Lower leg skin (tissue), 3 donors: ENCODE results near the gene CCL13.

Experiments used
- POLR2A ChIP-seq, 2 donors: fragments of 450-650 bp; IDR thresholded peaks; one replicate each; pipeline ENCODE4 v1.6.1; 2016 to 2017; ENCODE audit warnings: antibody characterized with exemption in 2 of 2, mild to moderate bottlenecking in 1 of 2, moderate library complexity in 1 of 2
- TF ChIP-seq, protein P1 (sequence below), 3 donors: fragments of 450-650 bp; IDR thresholded peaks; one replicate each; pipeline ENCODE4 v1.5.1; 2016; ENCODE audit warnings: antibody characterized with exemption in 3 of 3, mild to moderate bottlenecking in 3 of 3, moderate library complexity in 2 of 3

GRCh38 chr17:34364751-34365150 is 8.5 kb downstream of the CCL13 start:
- TF ChIP-seq, protein P1, sequence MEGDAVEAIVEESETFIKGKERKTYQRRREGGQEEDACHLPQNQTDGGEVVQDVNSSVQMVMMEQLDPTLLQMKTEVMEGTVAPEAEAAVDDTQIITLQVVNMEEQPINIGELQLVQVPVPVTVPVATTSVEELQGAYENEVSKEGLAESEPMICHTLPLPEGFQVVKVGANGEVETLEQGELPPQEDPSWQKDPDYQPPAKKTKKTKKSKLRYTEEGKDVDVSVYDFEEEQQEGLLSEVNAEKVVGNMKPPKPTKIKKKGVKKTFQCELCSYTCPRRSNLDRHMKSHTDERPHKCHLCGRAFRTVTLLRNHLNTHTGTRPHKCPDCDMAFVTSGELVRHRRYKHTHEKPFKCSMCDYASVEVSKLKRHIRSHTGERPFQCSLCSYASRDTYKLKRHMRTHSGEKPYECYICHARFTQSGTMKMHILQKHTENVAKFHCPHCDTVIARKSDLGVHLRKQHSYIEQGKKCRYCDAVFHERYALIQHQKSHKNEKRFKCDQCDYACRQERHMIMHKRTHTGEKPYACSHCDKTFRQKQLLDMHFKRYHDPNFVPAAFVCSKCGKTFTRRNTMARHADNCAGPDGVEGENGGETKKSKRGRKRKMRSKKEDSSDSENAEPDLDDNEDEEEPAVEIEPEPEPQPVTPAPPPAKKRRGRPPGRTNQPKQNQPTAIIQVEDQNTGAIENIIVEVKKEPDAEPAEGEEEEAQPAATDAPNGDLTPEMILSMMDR (IDR thresholded peaks at IDR 0.05): no peak
- TF ChIP-seq POLR2A (IDR thresholded peaks at IDR 0.05): no peak
